Psoas muscle (tissue), 8 donors: Measurements from ENCODE around the gene RCOR3. TPM values are rescaled to one million over a fixed set of nuclear protein-coding genes. Genes with fewer than 3 reads are reported as not detected.

Source experiments
- ATAC-seq, 4 donors: fragments of 200-7000 bp; cut with Tn5 transposase; one replicate each; pipeline ENCODE4 v1.9.1; 2020; ENCODE audit warnings: moderate library complexity in 3 of 4, mild to moderate bottlenecking in 2 of 4
- DNase-seq, 2 donors: peaks; one replicate each; pipeline ENCODE4 v3.0.0-alpha.2; 2020
- H3K27ac ChIP-seq: fragments of 200-600 bp; one replicate; pipeline ENCODE4 v1.8.0; 2022
- H3K27me3 ChIP-seq, 3 donors: fragments of 200-600 bp in 1 of 3; one replicate each; pipeline versions ENCODE4 v1.6.1 to v1.8.0; 2013 to 2022; ENCODE audit warnings: low read length in 2 of 3, mild to moderate bottlenecking in 2 of 3, moderate library complexity in 1 of 3; ENCODE audit not compliant: insufficient read depth in 3 of 3
- H3K36me3 ChIP-seq, 2 donors: fragments of 200-600 bp in 1 of 2; one replicate each; pipeline versions ENCODE4 v1.6.1 to v1.8.0; 2013 to 2022; ENCODE audit warnings: low read depth in 1 of 2, mild to moderate bottlenecking in 1 of 2, moderate library complexity in 1 of 2; ENCODE audit not compliant: insufficient read depth in 1 of 2
- H3K4me1 ChIP-seq: fragments of 200-600 bp; one replicate; pipeline ENCODE4 v1.8.0; 2022
- H3K4me3 ChIP-seq: fragments of 200-600 bp; one replicate; pipeline ENCODE4 v1.8.0; 2022; ENCODE audit warnings: mild to moderate bottlenecking
- H3K9me3 ChIP-seq: fragments of 200-600 bp; one replicate; pipeline ENCODE4 v1.8.0; 2022
- WGBS, 3 donors: extraction: QIAGEN DNeasy Blood & Tissue Kit; methylation state at CpG; one replicate each; pipeline versions ENCODE4 v1.1.6 to v1.1.7; 2013; 5-methylcytosine and 5-hydroxymethylcytosine counted together
- intact Hi-C, 2 donors: fragments of 100-400 bp; cut with DNase I; formaldehyde crosslinking; loops; one replicate each; pipeline versions ENCODE4 v1.11.0 to v1.14.2; 2022
- polyA plus RNA-seq, 3 donors: library from polyadenylated mRNA; stranded (reverse); fragments of 200-250 nt; gene quantifications; one replicate each; pipeline ENCODE4 v1.2.3, GENCODE V29; 2013
- total RNA-seq, 4 donors: library from RNA; stranded (reverse); fragmentation: NEBNext Ultra II Directional in 2 of 4; extraction: Animal tissue kit (Norgen Biotek cat#: 25700) in 2 of 4; gene quantifications; one replicate each; pipeline versions ENCODE4 v1.2.1 to v1.2.4, GENCODE V29; 2021 to 2023
- TF ChIP-seq, protein P1 (sequence below): fragments of 200-600 bp; IDR thresholded peaks from one replicate; pipeline ENCODE4 v1.8.0; 2022; ENCODE audit warnings: antibody characterized with exemption
- donor health status: healthy with polysubstance abuse.
- donor health status: DM: no; HTN: no; CAD: no; lungs with moderate emphysema.
- donor health status: Bipolar disorder and iron deficiency.
- donor health status: healthy.
- donor health status: DM: yes; HTN: yes; CAD: no.
- donor health status: DM: no; HTN: no; CAD: no.
- donor health status: DM: no; HTN: no; CAD: no.
- donor health status: DM: yes; HTN: yes; CAD: no.

The RCOR3 gene
- total and polyA plus RNA-seq, 7 donors, result 29.4 to 95.7 (median 70.2) TPM

DNA sequence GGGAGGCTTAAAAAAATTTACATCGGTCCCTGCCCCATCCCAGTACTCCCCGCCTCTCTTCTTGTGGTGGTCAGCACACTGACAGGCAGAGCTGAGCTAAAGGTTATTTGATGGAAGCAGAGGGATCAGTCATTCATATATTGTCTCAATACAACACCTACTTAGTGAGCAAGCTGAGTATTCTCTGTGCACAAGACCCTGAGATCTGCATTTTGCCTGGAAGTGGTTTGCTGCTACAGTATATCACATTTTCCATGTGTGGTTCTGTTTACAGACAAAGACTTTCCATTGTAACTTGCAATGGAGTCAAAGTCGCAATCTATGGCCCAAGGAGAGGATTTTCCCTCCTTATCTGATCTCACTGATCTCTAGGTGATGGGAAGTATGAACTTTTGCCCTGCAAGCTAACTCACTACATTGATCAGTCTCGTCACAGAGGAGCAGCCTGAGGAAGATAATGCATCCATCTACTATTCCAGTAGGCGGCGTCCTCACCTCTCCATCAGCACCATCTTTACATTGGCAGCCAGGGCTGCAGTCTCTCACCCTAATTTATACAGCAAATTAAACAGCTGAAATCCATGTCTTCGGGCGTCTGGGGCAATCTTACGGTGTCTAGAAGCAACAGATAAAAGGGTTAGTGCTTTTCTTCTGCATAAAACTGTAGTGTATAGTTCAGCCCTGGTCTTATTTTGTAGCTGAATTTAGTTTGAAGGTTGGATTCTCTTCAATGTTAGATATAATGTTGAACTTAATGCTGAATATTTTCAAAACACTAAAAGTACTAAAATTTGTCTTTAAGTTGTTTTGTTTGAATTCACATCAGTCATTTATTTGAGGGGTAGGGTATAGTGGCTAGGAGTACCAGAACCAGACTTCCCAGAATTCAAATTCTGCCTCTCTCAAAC, 64.2 kb downstream of the RCOR3 start:
- DNase-seq, result no peak
- Histone ChIP-seq H3K36me3 (no peaks in the 10 kb centered on the region), H3K4me3 (no peak overlapping the region), H3K27ac (no peak overlapping the region), H3K9me3 (no peaks in the 10 kb centered on the region), H3K27me3 (no peaks in the 10 kb centered on the region), H3K4me1 (peaks cover 3% of the 10 kb centered on the region)
- TF ChIP-seq, protein P1, sequence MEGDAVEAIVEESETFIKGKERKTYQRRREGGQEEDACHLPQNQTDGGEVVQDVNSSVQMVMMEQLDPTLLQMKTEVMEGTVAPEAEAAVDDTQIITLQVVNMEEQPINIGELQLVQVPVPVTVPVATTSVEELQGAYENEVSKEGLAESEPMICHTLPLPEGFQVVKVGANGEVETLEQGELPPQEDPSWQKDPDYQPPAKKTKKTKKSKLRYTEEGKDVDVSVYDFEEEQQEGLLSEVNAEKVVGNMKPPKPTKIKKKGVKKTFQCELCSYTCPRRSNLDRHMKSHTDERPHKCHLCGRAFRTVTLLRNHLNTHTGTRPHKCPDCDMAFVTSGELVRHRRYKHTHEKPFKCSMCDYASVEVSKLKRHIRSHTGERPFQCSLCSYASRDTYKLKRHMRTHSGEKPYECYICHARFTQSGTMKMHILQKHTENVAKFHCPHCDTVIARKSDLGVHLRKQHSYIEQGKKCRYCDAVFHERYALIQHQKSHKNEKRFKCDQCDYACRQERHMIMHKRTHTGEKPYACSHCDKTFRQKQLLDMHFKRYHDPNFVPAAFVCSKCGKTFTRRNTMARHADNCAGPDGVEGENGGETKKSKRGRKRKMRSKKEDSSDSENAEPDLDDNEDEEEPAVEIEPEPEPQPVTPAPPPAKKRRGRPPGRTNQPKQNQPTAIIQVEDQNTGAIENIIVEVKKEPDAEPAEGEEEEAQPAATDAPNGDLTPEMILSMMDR, result peak; percentile 57
- intact Hi-C loops, result loop anchor here in 1 of 2 donors (10.0 kb wide), 2 partner anchors 191 to 331 kb away; no protein-coding TSS in a partner anchor
- WGBS, 3 donors, result 29 to 35% (median 30%) methylated on average over 9 of the region's 9 CpGs
- ATAC-seq, result peak in 2 of 4 donors; percentile 41 to 57

DNA sequence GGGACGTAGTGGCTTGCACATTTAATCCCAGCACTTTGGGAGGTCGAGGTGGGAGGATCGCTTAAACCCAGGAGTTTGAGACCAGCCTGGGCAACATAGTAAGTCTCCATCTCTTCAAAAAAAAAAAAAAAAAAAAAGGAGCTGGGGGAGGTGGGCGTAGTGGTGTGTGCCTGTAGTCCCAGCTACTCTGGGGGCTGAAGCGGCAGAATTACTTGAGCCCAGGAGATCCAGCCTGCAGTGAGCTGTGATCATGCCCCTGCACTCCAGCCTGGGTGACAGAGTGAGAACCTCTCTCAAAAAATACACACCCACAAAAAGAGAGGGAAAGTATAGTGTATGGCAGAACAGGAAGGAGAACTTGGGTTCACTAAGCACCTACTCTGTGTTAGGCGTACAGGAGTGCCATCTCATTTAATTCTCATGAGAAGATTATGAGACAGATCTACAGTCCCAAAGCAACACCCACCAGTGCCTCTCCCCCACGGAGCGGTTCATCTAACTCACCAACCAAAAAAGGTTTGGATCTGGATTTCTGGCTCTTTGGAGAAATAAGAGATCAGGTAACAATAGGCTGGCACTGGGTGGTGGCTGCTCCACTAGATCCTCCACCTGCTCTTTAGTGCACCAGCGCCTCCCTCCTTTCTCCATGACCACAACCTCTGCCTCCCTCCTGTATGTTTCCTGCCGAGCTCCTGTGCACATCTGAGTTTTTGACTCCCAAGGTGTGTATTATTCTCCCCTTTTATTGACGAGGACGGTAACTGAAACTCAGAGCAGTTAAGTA, 66.0 kb downstream of the RCOR3 start:
- 84 to 90% (median 84%) methylated on average over 12 of the region's 12 CpGs for WGBS, 3 donors
- TF ChIP-seq, protein P1, result no peak
- Histone ChIP-seq H3K36me3 (no peaks in the 10 kb centered on the region), H3K4me1 (peaks cover 3% of the 10 kb centered on the region), H3K27me3 (no peaks in the 10 kb centered on the region), H3K4me3 (no peak overlapping the region), H3K27ac (no peak overlapping the region), H3K9me3 (no peaks in the 10 kb centered on the region)
- intact Hi-C loops, result loop anchor here in 1 of 2 donors (5.0 to 10.0 kb wide), 3 partner anchors 57 to 330 kb away; no protein-coding TSS in a partner anchor
- no peak for DNase-seq
- ATAC-seq, result no peak

DNA sequence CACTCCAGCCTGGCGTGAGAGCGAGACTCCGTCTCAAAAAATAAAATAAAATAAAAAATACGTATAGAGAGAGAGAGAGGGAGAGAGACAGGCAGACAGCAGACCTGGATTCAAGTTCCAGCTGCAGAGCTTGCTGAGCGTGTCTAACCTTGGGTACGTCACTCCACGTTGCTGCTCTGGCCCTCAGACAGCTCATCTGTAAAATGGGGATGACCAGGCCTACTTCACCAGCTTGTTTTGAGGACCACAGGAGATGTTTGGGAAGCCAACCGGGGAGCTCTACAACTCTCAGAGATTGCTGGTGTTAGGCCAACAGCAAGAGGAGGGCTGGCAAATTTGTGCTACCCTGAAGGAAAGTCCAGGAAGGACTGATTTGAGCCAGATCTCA, 67.0 kb downstream of the RCOR3 start:
- peaks cover 3% of the 10 kb centered on the region for H3K4me1 ChIP-seq
- 77 to 88% (median 80%) methylated on average over 8 of the region's 8 CpGs for WGBS, 3 donors
- DNase-seq (no peak), ATAC-seq (peak in 1 of 4 donors; percentile 4)
- intact Hi-C loops, result loop anchor here in 1 of 2 donors (2.0 to 10.0 kb wide), 4 partner anchors 56 to 329 kb away; no protein-coding TSS in a partner anchor
- H3K27ac ChIP-seq, result peak overlapping the region; percentile 63
- no peaks in the 10 kb centered on the region for H3K9me3 ChIP-seq
- no peaks in the 10 kb centered on the region for H3K27me3 ChIP-seq
- H3K36me3 ChIP-seq, result no peaks in the 10 kb centered on the region
- peak overlapping the region; percentile 78 for H3K4me3 ChIP-seq
- TF ChIP-seq, protein P1, result no peak

DNA sequence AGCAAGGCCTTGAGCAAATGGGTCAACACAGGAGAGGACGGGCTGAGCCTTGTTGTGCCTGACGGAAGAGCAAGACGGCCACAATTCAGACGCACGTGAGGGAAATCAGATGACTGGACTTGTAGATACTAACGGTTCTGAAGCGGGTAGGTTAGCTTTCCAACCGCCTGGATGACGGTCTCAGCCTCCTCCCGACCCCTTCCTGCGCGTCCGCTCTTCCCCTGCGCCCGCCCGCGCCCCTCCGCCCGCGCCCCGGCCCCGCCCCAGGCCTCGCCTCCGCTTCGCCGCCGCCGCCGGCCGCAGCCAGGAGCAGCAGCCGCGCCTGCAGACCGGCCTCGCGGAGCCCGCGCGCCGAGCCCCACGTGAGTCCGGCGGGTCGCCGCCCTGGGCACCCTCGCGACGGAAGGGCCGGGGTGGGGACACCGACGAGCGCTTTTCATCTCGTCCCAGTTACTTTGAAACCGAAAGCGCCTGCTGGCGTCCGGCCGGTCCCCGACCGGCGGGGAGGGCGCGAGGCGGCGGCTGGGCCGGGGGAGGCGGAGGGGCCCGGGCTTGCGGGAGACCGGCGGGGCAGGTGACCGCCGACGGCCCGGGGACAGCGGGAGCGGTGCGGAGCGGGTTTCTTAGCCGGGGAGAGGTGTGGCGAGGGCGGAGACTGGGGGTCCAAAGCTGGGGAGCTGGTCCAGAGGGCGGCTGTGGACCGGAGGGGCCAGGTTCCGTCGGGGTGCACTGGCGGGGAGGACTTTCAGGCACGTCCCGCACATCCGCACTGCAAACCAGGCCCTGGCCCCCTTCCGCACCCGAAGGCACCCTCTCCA, 67.6 kb downstream of the RCOR3 start, which contains the start of gene TRAF5:
Gene TRAF5 (plus strand): TSS at position 306 of the 818 bp plus-strand sequence. CDS start 26,407 bp downstream, outside the sequence.
- ATAC-seq, result peak; percentile 62 to 78 (median 70)
- Histone ChIP-seq H3K4me1 (peaks cover 3% of the 10 kb centered on the region), H3K4me3 (peak within 1 kb of the TSS; percentile 78), H3K27ac (peak within 1 kb of the TSS; percentile 63), H3K9me3 (no peaks in the 10 kb centered on the region), H3K36me3 (no peaks in the 10 kb centered on the region), H3K27me3 (no peaks in the 10 kb centered on the region)
- TF ChIP-seq, protein P1, result no peak
- peak; percentile 59 to 69 for DNase-seq
- intact Hi-C loops, result loop anchor here in 1 of 2 donors (2.0 to 10.0 kb wide), 4 partner anchors 56 to 328 kb away; no protein-coding TSS in a partner anchor
- 0 to 2% (median 1%) methylated on average over 71 to 91 of the region's 91 CpGs for WGBS, 3 donors
